NCI-H510A (cell line): ENCODE results near the gene SPEN.
"Not testable (repeated sequence)": the region's sequence is repeated elsewhere in the genome, so short reads cannot be mapped to it uniquely, and the experiment has no call there.

Experiments
- DNase-seq: peaks from one replicate; lab custom pipeline; 2025; lab: John Stamatoyannopoulos, UW

SPEN gene

DNA sequence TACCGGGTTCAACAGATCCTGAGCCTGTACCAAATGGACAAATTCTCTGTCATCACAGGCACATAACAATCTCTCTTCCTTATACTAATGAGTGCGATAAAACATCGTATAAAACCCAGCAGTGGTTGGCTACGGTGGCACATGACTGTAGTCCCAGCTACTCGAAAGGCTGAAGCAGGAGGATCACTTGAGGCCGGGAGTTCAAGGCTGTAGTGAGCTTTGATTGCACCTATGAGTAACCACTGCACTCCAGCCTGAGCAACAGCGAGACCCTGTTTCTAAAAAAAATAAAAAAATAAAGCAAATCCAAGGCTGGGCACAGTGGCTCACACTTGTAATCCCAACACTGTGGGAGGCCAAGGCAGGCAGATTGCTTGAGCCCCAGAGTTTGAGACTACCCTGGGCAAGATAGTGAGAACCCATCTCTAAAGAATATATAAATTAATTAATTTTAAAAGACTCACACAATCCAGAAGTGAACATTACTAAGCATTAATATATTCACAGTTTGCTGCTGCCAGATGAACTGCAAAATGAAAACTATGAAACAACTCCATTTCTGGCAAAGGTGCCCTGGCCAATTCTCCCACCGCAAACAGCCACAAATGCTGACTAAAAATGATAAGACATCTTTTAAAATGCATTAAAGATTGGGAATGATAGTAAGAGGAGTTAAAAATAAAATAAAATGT is 115.3 kb downstream of the SPEN start:
- no peak for DNase-seq

DNA sequence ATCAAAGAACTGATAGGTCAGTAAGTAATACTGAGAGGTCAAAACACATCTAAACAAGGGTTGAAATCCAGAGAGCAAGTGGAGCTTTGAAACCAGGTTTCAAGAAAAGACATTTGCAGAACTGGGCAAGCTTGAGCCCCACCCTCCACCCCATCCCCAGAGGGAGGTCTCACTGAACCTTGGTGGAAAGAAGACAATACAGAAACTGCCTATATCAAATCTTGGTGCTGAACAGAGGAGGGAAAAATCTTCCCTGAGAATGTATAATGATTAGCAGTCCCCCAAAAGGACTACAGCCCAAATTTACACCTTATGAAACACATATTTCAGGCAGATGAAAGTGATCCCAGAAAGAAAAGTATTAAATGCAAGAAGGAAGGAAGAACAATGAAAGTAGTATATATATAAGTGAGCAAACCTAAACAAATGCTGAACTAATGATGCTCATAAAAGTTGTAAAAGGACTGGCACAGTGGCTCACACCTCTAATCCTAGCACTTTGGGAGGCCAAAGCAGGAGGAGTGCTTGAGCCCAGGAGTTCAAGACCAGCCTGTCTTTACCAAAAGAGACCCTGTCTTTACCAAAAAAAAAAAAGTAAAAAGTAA is 116.0 kb downstream of the SPEN start:
- DNase-seq: no peak

DNA sequence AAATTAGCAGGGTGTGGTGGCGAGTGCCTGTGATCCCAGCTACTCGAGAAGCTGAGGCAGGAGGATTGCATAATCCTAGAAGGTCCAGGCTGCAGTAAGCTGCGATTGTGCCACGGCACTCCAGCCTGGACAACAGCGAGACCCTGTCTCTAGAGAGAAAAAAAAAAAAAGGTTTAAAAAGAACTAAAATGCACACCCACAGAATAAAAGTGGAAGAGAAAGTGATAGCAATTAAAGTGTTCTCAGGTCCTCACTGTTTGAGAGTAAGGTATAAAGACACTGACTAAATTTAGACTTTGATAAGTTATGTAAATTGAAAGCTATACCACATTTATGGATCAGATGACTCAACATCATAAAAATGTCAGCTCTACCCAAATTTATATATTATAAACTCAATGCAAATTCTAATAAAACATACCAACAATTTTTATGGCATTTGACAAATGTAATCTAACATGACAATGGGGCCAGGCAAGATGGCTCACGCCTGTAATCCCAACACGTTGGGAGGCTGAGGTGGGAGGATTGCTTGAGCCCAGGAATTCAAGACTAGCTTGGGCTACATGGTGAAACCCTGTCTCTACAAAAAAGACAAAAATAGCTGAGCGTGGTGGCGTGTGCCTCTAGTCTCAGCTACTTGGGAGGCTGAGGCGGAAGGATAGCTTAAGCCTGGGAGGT is 116.6 kb downstream of the SPEN start:
- no peak for DNase-seq

GRCh38 chr1:15965228-15965767 is 117.8 kb downstream of the SPEN start:
- no peak for DNase-seq

DNA sequence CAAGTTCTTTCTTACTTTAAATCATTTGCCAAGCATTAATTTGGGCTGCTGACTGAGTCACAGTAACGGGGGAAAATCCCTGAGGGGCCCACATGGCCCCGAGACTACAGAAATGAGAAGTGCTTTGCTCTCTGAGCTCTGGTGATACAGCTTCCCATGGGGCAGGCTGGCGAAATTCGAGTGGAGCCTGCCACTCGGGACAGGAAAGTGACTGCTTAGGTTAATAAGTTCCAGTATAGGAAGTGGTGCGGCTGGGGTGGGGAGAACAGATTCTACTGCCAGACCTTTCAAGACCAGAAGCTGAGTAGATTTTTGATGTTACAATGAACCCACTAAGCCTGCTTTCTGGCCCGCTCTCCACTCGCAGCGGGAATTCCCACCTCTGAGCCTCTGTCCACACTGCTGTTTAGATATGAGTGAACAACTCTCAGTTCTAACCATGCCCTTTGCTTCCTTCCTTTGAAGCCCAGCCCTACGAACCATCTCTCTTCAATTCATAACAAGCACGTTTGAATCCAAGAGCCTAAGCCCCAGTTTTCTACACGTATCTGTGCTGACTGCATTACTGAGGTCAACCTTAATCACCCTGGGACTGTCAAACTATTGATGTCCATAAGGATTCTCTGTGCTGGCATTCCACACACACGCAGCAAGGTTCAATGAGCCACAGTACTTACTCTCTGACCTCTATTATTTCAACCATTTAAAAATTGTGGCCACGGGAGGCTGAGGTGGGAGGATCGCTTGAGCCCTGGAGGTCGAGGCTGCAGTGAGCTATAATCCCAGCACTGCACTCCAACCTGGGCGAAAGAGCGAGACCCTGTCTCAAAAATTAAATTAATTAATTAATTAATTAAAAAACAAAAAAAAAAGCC is 118.8 kb downstream of the SPEN start:
- DNase-seq: no peak

GRCh38 chr1:15966956-15967344 is 119.4 kb downstream of the SPEN start:
- no peak for DNase-seq

- no peak for DNase-seq
These were observed 120.7 kb downstream of the SPEN start for GRCh38 chr1:15968172-15968571.

GRCh38 chr1:15969321-15969880 is 121.9 kb downstream of the SPEN start:
- no peak for DNase-seq

DNA sequence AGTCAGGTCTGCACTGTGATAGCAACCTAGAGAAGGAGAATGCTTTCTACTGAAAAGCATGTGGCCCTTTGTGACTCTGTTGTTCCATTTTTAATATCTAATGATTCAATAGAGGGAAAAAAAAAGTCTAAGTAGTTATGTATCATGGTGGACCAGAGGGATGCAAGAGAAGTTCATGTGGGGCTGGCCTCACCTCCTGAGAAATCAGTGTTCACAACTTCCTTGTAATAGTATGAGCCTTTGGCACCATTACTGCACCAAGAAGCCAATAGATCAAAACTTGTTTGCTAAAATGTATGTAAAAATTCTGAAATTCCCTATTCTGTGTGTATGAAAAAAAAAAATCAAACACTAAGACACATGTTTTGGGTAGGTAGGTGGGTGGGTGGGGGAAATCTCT is 123.4 kb downstream of the SPEN start:
- no peak for DNase-seq

DNA sequence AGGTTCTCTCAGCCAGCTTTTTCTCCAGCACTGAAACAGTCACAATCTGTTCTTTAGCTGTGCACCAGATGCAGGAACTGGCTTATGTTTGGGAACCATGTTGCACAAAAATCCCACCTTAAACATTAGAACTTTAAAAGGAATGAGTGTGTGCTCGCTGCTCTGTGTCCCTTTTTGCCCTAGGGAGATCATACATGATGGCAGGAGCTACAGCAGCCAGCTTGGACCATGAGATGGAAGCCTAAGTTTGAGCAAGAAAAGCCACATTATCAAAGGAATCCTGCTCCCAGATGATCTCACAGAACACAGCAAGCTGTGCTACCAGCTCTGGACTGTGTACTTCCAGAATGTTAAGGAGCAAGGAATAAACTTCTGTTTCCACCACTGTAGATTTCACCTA is 124.9 kb downstream of the SPEN start:
- no peak for DNase-seq

GRCh38 chr1:15973772-15974171 is 126.3 kb downstream of the SPEN start:
- no peak for DNase-seq

- DNase-seq: no peak
These were observed 127.3 kb downstream of the SPEN start for GRCh38 chr1:15974855-15975254.

GRCh38 chr1:15975358-15975804 is 127.9 kb downstream of the SPEN start:
- DNase-seq: peak; percentile 65

DNA sequence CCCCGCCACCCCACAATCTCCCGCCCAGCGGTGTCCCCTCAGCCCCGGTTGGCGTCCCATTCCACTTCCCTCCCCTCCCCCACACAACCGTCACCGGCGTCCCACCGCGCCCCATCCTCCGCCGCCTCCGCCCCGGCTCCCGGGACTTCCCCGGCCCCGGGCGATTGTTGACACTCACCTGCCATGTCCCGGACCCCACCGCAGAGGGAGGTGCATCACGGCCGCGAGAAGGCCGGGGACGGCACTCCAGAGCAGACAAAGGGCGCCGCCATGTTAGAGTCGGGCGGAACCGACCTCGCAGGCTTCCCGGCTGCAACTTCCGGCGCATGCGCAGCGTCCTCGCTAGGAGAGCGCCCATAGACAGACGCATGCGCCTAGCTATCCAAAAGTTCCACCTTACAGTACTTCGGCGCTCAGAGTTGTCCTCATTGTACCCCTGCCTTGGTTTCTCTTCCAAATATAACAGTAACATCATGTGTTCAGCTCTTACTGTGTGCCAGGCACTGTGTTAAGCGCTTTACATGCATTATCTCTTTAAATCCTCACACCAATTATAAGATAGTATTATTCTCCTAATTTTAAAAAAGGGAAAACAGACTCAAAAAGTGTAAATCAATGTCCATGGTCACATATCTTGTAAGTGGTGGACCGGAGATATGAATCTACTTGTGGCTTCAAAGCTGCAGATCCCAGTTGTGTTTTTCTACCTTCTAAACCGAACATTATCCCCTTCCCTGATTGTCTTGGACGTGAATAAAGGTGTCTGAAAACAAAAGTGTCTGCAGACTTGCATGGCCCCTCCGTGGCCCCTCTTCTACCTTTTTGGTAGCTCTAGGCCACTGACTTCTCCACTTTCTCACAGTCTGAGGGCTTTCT is 128.5 kb downstream of the SPEN start, which contains the start of gene ZBTB17:
TSS of gene ZBTB17 (minus strand) at position 297 of the 876 bp plus-strand sequence. CDS start 27,606 bp downstream, outside the sequence.
- peak; percentile 98 for DNase-seq

- DNase-seq: not testable (repeated sequence)
These were observed 130.4 kb downstream of the SPEN start for GRCh38 chr1:15977947-15978346.

DNA sequence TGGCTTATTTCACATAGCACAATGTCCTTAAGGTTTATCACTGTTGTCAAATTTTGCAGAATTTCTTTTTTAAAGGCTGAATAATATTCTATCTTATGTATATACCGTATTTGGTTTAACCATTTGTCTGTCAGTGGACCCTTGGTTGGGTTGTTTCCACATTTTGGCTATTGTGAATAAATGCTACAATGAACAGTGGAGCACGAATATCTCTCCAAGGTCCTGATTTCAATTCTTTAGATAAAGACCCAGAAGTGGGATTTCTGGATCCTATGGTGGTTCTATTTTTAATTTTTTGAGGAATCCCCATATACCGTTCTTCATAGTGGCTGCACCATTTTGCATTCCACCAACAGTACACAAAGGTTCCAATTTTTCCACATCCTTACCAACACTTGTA is 134.2 kb downstream of the SPEN start:
- no peak for DNase-seq

GRCh38 chr1:15983275-15983674 is 135.8 kb downstream of the SPEN start:
- no peak for DNase-seq

DNA sequence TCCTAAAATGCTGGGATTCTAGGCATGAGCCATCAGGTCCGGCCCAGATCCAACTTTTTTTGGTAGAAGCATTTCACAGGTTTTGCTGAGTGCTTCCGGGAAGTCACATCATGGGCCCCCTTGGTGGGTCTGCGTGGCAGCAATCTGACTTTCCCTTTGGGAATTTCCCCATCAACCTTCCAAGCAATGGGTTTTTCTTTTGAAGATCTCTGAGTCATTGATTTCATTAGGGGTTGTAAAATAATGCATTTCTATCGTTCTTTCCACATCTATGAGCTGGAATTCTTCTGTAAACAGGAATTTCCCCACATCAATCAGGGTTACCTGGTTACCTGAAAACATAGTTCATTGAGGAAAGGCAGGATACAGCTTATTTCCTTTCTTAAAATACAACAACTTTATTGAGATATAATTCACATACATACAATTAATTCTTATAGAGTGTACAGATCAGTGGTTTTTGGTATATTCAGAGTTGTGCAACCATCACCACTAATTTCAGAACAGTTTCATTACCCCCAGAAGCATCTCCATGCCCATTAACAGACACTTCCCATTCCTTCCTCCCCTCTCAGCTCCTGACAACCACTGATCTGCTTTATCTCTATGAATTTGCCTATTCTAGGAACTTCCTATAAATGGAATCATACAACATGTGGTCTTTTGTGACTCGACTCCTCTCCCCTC is 138.2 kb downstream of the SPEN start:
- DNase-seq: no peak

DNA sequence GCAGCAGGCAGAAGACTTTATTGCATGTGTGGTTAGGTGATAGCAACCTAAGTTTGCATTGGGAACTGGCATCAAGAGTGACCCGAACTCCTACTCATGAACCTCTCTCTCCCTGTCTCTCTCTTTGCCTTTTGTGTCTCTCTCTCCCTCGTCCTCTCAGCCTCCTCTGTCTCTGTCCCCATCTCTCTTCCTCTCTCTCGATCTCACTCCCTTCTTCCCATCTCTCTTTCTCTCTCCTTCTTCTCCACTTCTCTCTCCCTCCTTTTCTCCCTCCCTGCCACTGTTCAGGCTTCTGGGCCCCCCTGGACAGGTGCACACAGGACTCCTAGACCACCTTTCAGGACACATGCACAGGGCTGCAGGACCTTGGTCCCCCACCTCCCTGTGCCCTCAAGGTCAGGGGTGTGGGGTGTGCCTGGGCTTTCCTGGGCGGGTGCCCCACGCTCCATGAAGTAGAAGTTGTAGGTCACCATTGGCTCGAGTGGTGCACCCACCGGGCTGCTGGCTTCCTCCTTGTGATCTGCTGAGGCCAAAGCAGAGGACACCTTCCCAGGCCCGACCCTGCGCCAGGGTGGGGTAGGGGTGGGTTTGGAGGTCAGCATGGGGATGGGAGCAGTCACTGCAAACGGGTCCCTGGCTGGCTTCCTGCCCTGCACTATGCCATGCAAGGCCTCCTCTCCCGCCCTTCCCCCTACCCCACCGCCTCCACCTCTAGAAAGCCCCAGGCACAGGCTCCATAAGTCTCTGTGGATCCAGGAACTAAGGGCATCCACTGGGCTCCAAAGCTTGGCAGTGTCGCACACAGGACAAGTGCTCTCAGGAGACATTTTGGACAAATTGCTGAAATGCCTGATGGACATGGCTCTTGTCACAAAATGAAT is 141.6 kb downstream of the SPEN start:
- no peak for DNase-seq
